HuH-7.5 (cell line): Measurements from ENCODE around the gene TPT1.

Experiments
- DNase-seq: peaks from one replicate; pipeline ENCODE4 v3.0.0; 2011; ENCODE audit warnings: low spot score

TPT1 gene

DNA sequence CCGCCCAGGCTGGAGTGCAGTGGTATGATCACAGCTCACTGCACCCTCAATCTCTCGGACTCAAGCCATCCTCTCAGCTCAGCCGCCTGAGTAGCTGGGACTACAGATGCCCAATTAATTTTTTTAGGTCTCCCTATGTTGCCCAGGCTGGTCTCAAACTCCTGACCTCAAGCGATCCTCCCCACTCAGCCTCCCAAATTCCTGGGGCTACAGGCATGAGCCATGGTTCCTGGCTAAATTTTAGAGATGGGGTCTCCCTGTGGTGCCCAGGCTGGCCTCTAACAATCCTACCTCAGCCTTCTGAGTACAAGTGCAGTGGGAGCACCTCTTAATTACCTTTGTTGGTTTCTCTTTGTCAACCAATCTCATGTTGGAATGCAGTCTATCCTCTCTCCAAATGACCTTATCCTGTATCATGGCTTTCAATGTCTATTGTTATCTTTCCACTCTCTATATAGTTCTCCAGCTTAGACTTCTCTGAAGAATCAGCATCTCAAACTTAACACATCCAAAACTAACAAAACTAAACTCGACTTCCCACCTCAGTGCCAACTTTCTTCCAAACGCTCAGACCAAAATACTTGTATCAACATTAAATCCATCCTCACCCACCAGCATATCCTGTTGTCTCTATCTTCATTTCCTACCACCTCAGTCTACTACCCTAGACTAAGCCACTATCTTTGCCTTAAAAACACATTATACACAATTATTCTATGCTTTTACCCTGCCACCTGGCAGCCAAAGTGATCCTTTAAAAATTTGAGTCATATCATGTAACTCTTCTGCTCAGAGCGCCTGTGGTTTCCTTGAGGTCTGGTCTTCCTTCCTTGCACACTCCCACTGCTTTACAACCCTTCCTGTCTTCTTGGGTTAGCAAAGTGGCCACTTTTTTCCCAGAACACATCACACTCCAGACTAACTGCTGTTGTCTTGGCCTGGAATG is 6.7 kb downstream of the TPT1 start:
- no peak for DNase-seq

- DNase-seq: no peak
Measured at GRCh38 chr13:45333251-45333976, 7.6 kb downstream of the TPT1 start.

DNA sequence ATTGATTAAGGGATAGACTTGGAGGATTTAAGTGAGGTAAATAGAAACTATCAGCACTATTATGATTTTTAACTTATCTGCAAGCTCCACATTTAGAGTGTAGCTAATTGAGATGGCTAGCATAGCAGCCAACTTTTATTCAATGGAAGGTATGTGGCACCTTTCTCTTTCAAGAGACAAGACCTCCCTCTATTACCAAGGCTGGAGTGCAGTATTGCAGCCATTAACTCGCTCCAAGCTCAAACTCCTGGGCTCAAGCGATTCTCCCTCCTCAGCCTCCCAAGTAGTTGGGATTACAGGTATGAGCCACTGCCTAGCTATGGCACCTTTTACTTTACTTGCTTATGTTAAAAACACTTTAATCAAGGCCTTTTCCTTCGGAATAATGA is 8.2 kb downstream of the TPT1 start:
- DNase-seq: no peak

- DNase-seq: no peak
Measured at GRCh38 chr13:45332036-45332830, 8.8 kb downstream of the TPT1 start.

DNA sequence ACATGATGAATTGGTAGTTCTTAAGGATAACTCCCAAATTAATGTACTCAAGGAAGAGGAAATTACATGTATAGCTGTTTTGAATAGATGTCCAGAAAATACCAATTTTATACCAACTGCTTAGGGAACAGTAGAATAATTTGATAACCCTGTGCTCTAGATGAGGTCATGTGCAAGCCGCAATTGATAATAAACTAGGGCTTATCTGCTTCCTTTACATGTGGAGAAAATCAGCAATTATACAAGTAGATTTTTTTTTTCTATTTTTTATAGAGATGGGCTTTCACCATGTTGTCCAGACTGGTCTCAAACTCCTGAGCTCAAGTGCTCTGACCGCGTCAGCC is 9.3 kb downstream of the TPT1 start:
- no peak for DNase-seq

GRCh38 chr13:45331123-45331619 is 9.8 kb downstream of the TPT1 start:
- DNase-seq: no peak

DNA sequence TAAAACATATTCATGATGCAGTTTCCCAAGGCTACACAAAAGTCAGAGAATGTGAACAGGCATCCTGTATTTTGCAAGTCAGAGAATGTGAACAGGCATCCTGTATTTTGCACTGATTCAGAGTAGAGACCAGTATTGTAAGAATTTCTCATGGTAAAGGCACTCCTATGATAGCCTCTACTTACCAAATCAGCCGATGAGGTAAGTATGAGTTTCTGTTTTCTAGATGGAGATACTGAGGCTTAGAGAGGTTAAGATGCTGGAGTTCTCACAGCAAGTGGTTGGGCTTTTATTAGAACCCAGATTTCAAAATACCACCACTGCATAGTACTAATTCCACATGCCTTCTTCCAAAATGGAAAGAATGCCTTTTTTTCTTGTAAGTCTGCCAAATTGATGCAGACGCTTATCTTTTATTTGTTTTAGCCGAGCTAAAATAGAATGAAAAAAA is 12.3 kb downstream of the TPT1 start:
- no peak for DNase-seq

GRCh38 chr13:45327253-45327955 is 13.6 kb downstream of the TPT1 start:
- no peak for DNase-seq

DNA sequence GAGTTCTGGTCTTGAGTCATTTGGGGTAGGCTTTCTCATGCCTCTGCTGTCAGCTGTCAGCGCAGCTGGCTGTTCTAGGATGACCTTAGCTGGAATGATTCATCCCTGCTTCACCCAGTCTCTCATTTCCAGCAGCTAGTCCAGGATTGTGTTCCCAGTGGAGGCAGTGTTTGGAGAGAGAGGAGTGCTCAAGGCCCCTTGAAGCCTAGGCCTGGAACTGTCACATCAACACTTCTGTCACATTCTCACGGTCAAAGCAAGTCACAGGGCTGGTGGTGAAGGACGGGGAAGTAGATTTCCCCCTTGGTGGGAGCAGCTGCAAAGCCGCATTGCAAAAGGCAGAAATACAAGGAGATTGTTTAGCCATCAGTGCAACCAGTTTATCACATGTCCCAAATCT is 15.2 kb downstream of the TPT1 start:
- DNase-seq: no peak

GRCh38 chr13:45320876-45321629 is 19.9 kb downstream of the TPT1 start:
- DNase-seq: no peak

DNA sequence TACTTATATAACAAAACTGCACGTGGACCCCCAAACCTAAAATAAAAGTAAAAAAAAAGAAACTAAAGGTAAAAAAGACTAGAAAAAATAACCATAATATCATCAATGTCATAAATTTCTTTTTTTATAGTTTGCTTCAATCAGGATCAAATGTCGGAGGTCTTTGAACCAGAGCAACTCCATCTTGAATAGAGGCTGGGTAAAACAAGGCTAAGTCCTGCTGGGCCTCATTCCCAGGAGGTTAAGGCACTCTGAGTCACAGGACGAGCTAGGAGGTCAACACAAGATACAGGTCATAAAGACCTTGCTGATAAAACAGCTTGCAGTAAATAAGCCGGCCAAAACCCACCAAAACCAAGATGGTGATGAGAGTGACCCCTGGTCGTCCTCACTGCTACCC is 24.0 kb downstream of the TPT1 start:
- DNase-seq: no peak

GRCh38 chr13:45316338-45316737 is 24.6 kb downstream of the TPT1 start:
- DNase-seq: peak; percentile 69

GRCh38 chr13:45315520-45316167 is 25.3 kb downstream of the TPT1 start:
- DNase-seq: no peak

DNA sequence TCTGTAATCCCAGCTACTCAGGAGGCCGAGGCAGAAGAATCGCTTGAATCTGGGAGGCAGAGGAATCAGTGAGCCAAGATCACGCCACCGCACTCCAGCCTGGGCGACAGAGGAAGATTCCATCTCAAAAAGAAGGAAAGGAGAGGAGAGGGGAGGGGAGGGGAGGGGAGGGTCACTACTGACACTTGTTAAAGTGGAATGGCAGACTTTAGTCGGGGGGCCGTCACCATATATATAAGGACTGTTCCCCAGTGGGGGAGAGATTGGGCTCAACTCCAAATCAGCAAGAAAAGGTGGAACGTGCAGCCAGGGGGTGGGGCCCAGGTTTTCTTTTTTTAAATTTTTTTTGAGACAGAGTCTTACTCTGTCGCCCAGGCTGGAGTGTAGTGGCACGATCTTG is 26.2 kb downstream of the TPT1 start:
- no peak for DNase-seq

- no peak for DNase-seq
Measured at GRCh38 chr13:45310341-45311131, 30.4 kb downstream of the TPT1 start.

GRCh38 chr13:45306966-45307365 is 34.0 kb downstream of the TPT1 start:
- no peak for DNase-seq

DNA sequence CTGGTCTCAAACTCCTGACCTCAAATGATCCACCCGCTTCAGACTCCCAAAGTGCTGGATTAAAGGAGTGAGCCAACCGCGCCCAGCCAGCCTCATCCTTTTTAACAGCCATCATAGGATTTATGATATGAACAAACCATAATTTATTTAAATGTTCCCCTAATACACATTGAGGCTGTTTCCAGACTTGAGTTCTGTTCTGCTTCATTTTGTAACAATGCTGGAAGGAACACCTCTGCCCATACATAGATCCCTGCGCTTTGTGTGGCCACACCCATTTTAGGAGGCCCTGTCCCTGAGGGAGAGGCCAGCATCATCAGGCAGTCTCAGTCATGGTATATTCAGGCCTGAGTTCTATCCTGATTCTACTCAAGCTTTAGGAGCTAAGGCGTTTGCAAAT is 35.9 kb downstream of the TPT1 start:
- DNase-seq: no peak

GRCh38 chr13:45303866-45304265 is 37.1 kb downstream of the TPT1 start:
- DNase-seq: no peak

GRCh38 chr13:45303026-45303425 is 38.0 kb downstream of the TPT1 start:
- no peak for DNase-seq

DNA sequence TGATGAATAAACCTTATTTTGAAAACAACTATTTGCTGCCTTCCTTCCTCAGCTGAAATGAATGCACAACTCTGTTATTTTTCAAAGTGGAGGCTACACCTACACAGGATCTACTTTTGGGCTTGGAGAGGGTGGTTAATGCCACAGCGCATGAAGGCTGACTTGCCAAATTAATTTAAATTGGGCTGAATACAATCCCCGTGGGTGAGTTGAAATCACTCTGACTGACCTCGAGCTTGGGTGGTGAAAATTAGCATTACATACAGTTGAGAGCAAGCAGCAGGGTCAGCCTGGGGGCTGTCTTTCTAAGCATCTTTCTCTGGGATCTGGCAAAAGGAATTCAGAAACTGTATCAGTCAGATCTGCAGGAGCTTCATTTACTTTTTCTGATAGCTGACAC is 38.5 kb downstream of the TPT1 start:
- DNase-seq: no peak
